Astrocyte (in vitro differentiated cells and primary cell): Measurements from ENCODE around the gene BASP1. TPM values are rescaled to one million over a fixed set of nuclear protein-coding genes. Genes with fewer than 3 reads are reported as not detected.

ENCODE experiments used
- DNase-seq: peaks from one replicate; pipeline ENCODE4 v3.0.0-alpha.2; 2010; ENCODE audit warnings: low read depth
- FAIRE-seq: peaks from 2 replicates; lab custom pipeline; 2011; peaks lifted over from hg19 to GRCh38; lab: Jason Lieb, UNC
- H2AFZ ChIP-seq: 2 replicates; pipeline ENCODE4 v1.6.0; 2012; ENCODE audit warnings: low read depth, low read length, inconsistent platforms
- H3K27ac ChIP-seq: 2 replicates; pipeline ENCODE4 v1.5.1; 2011; ENCODE audit warnings: low read depth, low read length, inconsistent platforms
- H3K27me3 ChIP-seq: 2 replicates; pipeline ENCODE4 v1.6.0; 2011; ENCODE audit warnings: low read length, inconsistent platforms; ENCODE audit not compliant: insufficient read depth
- H3K36me3 ChIP-seq: 2 replicates; pipeline ENCODE4 v1.5.1; 2011; ENCODE audit warnings: low read length, inconsistent platforms; ENCODE audit not compliant: insufficient read depth
- H3K4me1 ChIP-seq: 2 replicates; pipeline ENCODE4 v1.5.1; 2011; ENCODE audit warnings: low read length, inconsistent platforms; ENCODE audit not compliant: insufficient read depth
- H3K4me2 ChIP-seq: 2 replicates; pipeline ENCODE4 v1.6.0; 2012; ENCODE audit warnings: low read length, inconsistent platforms
- H3K4me3 ChIP-seq: 2 replicates; pipeline ENCODE4 v1.5.1; 2011; ENCODE audit warnings: low read depth, mild to moderate bottlenecking, low read length, inconsistent platforms; ENCODE audit not compliant: insufficient read depth
- H3K79me2 ChIP-seq: 2 replicates; pipeline ENCODE4 v1.6.0; 2012; ENCODE audit warnings: mild to moderate bottlenecking, low read length, inconsistent platforms; ENCODE audit not compliant: insufficient read depth
- H3K9ac ChIP-seq: 2 replicates; pipeline ENCODE4 v1.6.0; 2012; ENCODE audit warnings: mild to moderate bottlenecking, low read length, inconsistent platforms
- H3K9me3 ChIP-seq: 2 replicates; pipeline ENCODE4 v1.5.1; 2012; ENCODE audit warnings: low read depth, mild to moderate bottlenecking, low read length, inconsistent platforms; ENCODE audit not compliant: insufficient read depth
- H4K20me1 ChIP-seq: 2 replicates; pipeline ENCODE4 v1.6.0; 2012; ENCODE audit warnings: low read length, inconsistent platforms; ENCODE audit not compliant: insufficient read depth
- H3K27ac Mint-ChIP-seq: one replicate; pipeline ENCODE4 v1.8.0; 2021; ENCODE audit warnings: mild to moderate bottlenecking, mixed read lengths; ENCODE audit not compliant: unreplicated experiment
- H3K27me3 Mint-ChIP-seq: one replicate; pipeline ENCODE4 v1.8.0; 2021; ENCODE audit warnings: low read depth, mixed read lengths; ENCODE audit not compliant: unreplicated experiment
- H3K36me3 Mint-ChIP-seq: one replicate; pipeline ENCODE4 v1.8.0; 2021; ENCODE audit warnings: low read depth, mixed read lengths; ENCODE audit not compliant: unreplicated experiment
- H3K4me1 Mint-ChIP-seq: one replicate; pipeline ENCODE4 v1.8.0; 2021; ENCODE audit warnings: low read depth, mixed read lengths; ENCODE audit not compliant: unreplicated experiment
- H3K4me3 Mint-ChIP-seq: one replicate; pipeline ENCODE4 v1.8.0; 2021; ENCODE audit warnings: mild to moderate bottlenecking, moderate library complexity, mixed read lengths; ENCODE audit not compliant: unreplicated experiment
- H3K9me3 Mint-ChIP-seq: one replicate; pipeline ENCODE4 v1.8.0; 2021; ENCODE audit warnings: mild to moderate bottlenecking, mixed read lengths; ENCODE audit not compliant: unreplicated experiment
- CTCF ChIP-seq: IDR thresholded peaks from 2 replicates; pipeline ENCODE4 v1.5.1; 2011; ENCODE audit warnings: low read depth, mild to moderate bottlenecking, inconsistent platforms, low read length, moderate library complexity; ENCODE audit not compliant: insufficient read depth
- EZH2 ChIP-seq: IDR thresholded peaks from 2 replicates; pipeline ENCODE4 v1.6.1; 2012; ENCODE audit warnings: mild to moderate bottlenecking, low read length, inconsistent platforms; ENCODE audit not compliant: insufficient read depth
- total RNA-seq: library from RNA; stranded (reverse); gene quantifications from 2 replicates; pipeline ENCODE4 v1.2.1, GENCODE V29; 2021

The BASP1 gene
- total RNA-seq, 1 donor from 2014 or later: 273 TPM

- H3K4me1 Mint-ChIP-seq: peaks cover 78% of the 10 kb centered on the region
- Histone ChIP-seq H3K27ac (peak overlapping the region; percentile 79), H2AFZ (no peak overlapping the region), H3K79me2 (peaks cover 98% of the 10 kb centered on the region), H3K27me3 (no peaks in the 10 kb centered on the region), H3K4me2 (peak overlapping the region; percentile 79), H3K9me3 (no peaks in the 10 kb centered on the region), H3K4me3 (no peak overlapping the region), H4K20me1 (peaks cover 78% of the 10 kb centered on the region), H3K36me3 (peaks cover 9% of the 10 kb centered on the region), H3K9ac (peak overlapping the region; percentile 72), H3K4me1 (peaks cover 66% of the 10 kb centered on the region)
- TF ChIP-seq CTCF (no peak), EZH2 (no peak)
- H3K9me3 Mint-ChIP-seq: no peaks in the 10 kb centered on the region
- H3K27ac Mint-ChIP-seq: peak overlapping the region; percentile 89
- peaks cover 12% of the 10 kb centered on the region for H3K36me3 Mint-ChIP-seq
- FAIRE-seq: no peak
- H3K27me3 Mint-ChIP-seq: no peaks in the 10 kb centered on the region
- H3K4me3 Mint-ChIP-seq: peak overlapping the region; percentile 73
- DNase-seq: no peak
Measured at GRCh38 chr5:17225520-17225919, 8.1 kb downstream of the BASP1 start.

- H3K27me3 ChIP-seq: no peaks in the 10 kb centered on the region
- DNase-seq: no peak
- H3K4me1 ChIP-seq: peaks cover 53% of the 10 kb centered on the region
- peaks cover 81% of the 10 kb centered on the region for H4K20me1 ChIP-seq
- H2AFZ ChIP-seq: no peak overlapping the region
- peak overlapping the region; percentile 66 for H3K4me2 ChIP-seq
- H3K27ac ChIP-seq: peak overlapping the region; percentile 62
- H3K4me3 Mint-ChIP-seq: peak overlapping the region; percentile 1
- peak overlapping the region; percentile 8 for H3K9ac ChIP-seq
- H3K9me3 Mint-ChIP-seq: no peaks in the 10 kb centered on the region
- no peak for FAIRE-seq
- peaks cover 21% of the 10 kb centered on the region for H3K36me3 Mint-ChIP-seq
- no peak overlapping the region for H3K4me3 ChIP-seq
- peaks cover 98% of the 10 kb centered on the region for H3K79me2 ChIP-seq
- peaks cover 25% of the 10 kb centered on the region for H3K36me3 ChIP-seq
- H3K4me1 Mint-ChIP-seq: peaks cover 76% of the 10 kb centered on the region
- TF ChIP-seq EZH2 (no peak), CTCF (no peak)
- no peaks in the 10 kb centered on the region for H3K9me3 ChIP-seq
- H3K27ac Mint-ChIP-seq: peak overlapping the region; percentile 79
- H3K27me3 Mint-ChIP-seq: no peaks in the 10 kb centered on the region
Measured at GRCh38 chr5:17227868-17228267, 10.4 kb downstream of the BASP1 start.

GRCh38 chr5:17228821-17229291 is 11.4 kb downstream of the BASP1 start:
- H3K4me1 Mint-ChIP-seq: peaks cover 73% of the 10 kb centered on the region
- Histone ChIP-seq H3K27ac (peak overlapping the region; percentile 62), H2AFZ (no peak overlapping the region), H3K4me3 (no peak overlapping the region), H3K79me2 (peaks cover 98% of the 10 kb centered on the region), H3K27me3 (no peaks in the 10 kb centered on the region), H3K36me3 (peaks cover 29% of the 10 kb centered on the region), H3K4me2 (peak overlapping the region; percentile 66), H3K9me3 (no peaks in the 10 kb centered on the region), H4K20me1 (peaks cover 81% of the 10 kb centered on the region), H3K9ac (peak overlapping the region; percentile 54), H3K4me1 (peaks cover 51% of the 10 kb centered on the region)
- DNase-seq (peak; percentile 78), FAIRE-seq (no peak)
- peaks cover 21% of the 10 kb centered on the region for H3K36me3 Mint-ChIP-seq
- no peak for TF ChIP-seq EZH2
- TF ChIP-seq CTCF: no peak
- H3K27ac Mint-ChIP-seq: peak overlapping the region; percentile 79
- no peaks in the 10 kb centered on the region for H3K27me3 Mint-ChIP-seq
- H3K9me3 Mint-ChIP-seq: no peaks in the 10 kb centered on the region
- peak overlapping the region; percentile 27 for H3K4me3 Mint-ChIP-seq
